ENCODE data around the gene CEP57L1.

GRCh38 chr6:109188115-109188411 lies 92.8 kb downstream of the CEP57L1 start:
- TF ChIP-seq, protein P1, sequence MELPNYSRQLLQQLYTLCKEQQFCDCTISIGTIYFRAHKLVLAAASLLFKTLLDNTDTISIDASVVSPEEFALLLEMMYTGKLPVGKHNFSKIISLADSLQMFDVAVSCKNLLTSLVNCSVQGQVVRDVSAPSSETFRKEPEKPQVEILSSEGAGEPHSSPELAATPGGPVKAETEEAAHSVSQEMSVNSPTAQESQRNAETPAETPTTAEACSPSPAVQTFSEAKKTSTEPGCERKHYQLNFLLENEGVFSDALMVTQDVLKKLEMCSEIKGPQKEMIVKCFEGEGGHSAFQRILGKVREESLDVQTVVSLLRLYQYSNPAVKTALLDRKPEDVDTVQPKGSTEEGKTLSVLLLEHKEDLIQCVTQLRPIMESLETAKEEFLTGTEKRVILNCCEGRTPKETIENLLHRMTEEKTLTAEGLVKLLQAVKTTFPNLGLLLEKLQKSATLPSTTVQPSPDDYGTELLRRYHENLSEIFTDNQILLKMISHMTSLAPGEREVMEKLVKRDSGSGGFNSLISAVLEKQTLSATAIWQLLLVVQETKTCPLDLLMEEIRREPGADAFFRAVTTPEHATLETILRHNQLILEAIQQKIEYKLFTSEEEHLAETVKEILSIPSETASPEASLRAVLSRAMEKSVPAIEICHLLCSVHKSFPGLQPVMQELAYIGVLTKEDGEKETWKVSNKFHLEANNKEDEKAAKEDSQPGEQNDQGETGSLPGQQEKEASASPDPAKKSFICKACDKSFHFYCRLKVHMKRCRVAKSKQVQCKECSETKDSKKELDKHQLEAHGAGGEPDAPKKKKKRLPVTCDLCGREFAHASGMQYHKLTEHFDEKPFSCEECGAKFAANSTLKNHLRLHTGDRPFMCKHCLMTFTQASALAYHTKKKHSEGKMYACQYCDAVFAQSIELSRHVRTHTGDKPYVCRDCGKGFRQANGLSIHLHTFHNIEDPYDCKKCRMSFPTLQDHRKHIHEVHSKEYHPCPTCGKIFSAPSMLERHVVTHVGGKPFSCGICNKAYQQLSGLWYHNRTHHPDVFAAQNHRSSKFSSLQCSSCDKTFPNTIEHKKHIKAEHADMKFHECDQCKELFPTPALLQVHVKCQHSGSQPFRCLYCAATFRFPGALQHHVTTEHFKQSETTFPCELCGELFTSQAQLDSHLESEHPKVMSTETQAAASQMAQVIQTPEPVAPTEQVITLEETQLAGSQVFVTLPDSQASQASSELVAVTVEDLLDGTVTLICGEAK (IDR thresholded peaks at IDR 0.05; ENCODE audit: borderline replicate concordance), result no peak
- TF ChIP-seq, protein P2, sequence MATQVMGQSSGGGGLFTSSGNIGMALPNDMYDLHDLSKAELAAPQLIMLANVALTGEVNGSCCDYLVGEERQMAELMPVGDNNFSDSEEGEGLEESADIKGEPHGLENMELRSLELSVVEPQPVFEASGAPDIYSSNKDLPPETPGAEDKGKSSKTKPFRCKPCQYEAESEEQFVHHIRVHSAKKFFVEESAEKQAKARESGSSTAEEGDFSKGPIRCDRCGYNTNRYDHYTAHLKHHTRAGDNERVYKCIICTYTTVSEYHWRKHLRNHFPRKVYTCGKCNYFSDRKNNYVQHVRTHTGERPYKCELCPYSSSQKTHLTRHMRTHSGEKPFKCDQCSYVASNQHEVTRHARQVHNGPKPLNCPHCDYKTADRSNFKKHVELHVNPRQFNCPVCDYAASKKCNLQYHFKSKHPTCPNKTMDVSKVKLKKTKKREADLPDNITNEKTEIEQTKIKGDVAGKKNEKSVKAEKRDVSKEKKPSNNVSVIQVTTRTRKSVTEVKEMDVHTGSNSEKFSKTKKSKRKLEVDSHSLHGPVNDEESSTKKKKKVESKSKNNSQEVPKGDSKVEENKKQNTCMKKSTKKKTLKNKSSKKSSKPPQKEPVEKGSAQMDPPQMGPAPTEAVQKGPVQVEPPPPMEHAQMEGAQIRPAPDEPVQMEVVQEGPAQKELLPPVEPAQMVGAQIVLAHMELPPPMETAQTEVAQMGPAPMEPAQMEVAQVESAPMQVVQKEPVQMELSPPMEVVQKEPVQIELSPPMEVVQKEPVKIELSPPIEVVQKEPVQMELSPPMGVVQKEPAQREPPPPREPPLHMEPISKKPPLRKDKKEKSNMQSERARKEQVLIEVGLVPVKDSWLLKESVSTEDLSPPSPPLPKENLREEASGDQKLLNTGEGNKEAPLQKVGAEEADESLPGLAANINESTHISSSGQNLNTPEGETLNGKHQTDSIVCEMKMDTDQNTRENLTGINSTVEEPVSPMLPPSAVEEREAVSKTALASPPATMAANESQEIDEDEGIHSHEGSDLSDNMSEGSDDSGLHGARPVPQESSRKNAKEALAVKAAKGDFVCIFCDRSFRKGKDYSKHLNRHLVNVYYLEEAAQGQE (IDR thresholded peaks at IDR 0.05; ENCODE audit: low read depth, low read length), result no peak
- TF ChIP-seq, protein P3, sequence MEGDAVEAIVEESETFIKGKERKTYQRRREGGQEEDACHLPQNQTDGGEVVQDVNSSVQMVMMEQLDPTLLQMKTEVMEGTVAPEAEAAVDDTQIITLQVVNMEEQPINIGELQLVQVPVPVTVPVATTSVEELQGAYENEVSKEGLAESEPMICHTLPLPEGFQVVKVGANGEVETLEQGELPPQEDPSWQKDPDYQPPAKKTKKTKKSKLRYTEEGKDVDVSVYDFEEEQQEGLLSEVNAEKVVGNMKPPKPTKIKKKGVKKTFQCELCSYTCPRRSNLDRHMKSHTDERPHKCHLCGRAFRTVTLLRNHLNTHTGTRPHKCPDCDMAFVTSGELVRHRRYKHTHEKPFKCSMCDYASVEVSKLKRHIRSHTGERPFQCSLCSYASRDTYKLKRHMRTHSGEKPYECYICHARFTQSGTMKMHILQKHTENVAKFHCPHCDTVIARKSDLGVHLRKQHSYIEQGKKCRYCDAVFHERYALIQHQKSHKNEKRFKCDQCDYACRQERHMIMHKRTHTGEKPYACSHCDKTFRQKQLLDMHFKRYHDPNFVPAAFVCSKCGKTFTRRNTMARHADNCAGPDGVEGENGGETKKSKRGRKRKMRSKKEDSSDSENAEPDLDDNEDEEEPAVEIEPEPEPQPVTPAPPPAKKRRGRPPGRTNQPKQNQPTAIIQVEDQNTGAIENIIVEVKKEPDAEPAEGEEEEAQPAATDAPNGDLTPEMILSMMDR (IDR thresholded peaks at IDR 0.05 in 2 of 3, conservative IDR thresholded peaks at IDR 0.05 in 1 of 3; ENCODE audit: control insufficient read depth in 2 of 3, extremely low read depth in 1 of 3, insufficient read depth in 1 of 3, low read depth in 3 of 3, low read length in 3 of 3), result no peak
- TF ChIP-seq FOXM1 (IDR thresholded peaks at IDR 0.05; ENCODE audit: low read depth, low read length) (no peak), BCLAF1 (IDR thresholded peaks at IDR 0.05) (no peak), SPI1 (IDR thresholded peaks at IDR 0.05; ENCODE audit: borderline replicate concordance, insufficient read depth, low read depth, low read length) (no peak), CHD2 (IDR thresholded peaks at IDR 0.05; ENCODE audit: borderline replicate concordance, low read depth, low read length) (no peak)
- TF ChIP-seq, protein P4, sequence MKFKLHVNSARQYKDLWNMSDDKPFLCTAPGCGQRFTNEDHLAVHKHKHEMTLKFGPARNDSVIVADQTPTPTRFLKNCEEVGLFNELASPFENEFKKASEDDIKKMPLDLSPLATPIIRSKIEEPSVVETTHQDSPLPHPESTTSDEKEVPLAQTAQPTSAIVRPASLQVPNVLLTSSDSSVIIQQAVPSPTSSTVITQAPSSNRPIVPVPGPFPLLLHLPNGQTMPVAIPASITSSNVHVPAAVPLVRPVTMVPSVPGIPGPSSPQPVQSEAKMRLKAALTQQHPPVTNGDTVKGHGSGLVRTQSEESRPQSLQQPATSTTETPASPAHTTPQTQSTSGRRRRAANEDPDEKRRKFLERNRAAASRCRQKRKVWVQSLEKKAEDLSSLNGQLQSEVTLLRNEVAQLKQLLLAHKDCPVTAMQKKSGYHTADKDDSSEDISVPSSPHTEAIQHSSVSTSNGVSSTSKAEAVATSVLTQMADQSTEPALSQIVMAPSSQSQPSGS (IDR thresholded peaks at IDR 0.05; ENCODE audit: low read length), result no peak
- TF ChIP-seq, protein P5, sequence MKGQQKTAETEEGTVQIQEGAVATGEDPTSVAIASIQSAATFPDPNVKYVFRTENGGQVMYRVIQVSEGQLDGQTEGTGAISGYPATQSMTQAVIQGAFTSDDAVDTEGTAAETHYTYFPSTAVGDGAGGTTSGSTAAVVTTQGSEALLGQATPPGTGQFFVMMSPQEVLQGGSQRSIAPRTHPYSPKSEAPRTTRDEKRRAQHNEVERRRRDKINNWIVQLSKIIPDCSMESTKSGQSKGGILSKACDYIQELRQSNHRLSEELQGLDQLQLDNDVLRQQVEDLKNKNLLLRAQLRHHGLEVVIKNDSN (IDR thresholded peaks at IDR 0.05; ENCODE audit: borderline replicate concordance, extremely low read length, insufficient read depth, low read depth, low read length), result no peak
